SU-DHL-6 (cell line): ENCODE data around the gene ARHGEF19.

ENCODE experiments used
- H2AFZ ChIP-seq: fragments of 200-600 bp; sonication (generic); 2 replicates; pipeline ENCODE4 v1.6.1; 2014; ENCODE audit warnings: low read depth, mild to moderate bottlenecking, moderate library complexity, mixed read lengths, antibody characterized with exemption, low read length; ENCODE audit not compliant: severe bottlenecking
- H3F3A ChIP-seq: fragments of 200-600 bp; shearing (Covaris generic); 2 replicates; pipeline ENCODE4 v1.6.0; 2016; ENCODE audit warnings: antibody characterized with exemption, mild to moderate bottlenecking; ENCODE audit not compliant: insufficient read depth
- H3K27ac ChIP-seq: fragments of 200-600 bp; sonication (generic); 2 replicates; pipeline ENCODE4 v1.5.1; 2016; ENCODE audit warnings: low read depth, mild to moderate bottlenecking, low read length, moderate library complexity, mixed read lengths
- H3K27me3 ChIP-seq: fragments of 200-600 bp; sonication (generic), shearing (Covaris generic); 2 replicates; pipeline ENCODE4 v1.6.0; 2014; ENCODE audit warnings: mild to moderate bottlenecking, low read length
- H3K36me3 ChIP-seq: fragments of 200-600 bp; sonication (generic); 2 replicates; pipeline ENCODE4 v1.6.1; 2014; ENCODE audit warnings: mild to moderate bottlenecking, low read length, mixed read lengths
- H3K4me2 ChIP-seq: fragments of 300-600, 200-600 bp; shearing (Covaris generic), sonication (generic); 2 replicates; pipeline ENCODE4 v1.6.0; 2014; ENCODE audit warnings: low read length, low read depth, mild to moderate bottlenecking; ENCODE audit not compliant: poor library complexity, severe bottlenecking
- H3K4me3 ChIP-seq: fragments of 200-600 bp; sonication (generic); 2 replicates; pipeline ENCODE4 v1.5.1; 2014; ENCODE audit warnings: antibody characterized with exemption, low read length, mild to moderate bottlenecking, mixed read lengths; ENCODE audit not compliant: insufficient read depth, poor library complexity, severe bottlenecking
- H3K79me2 ChIP-seq: fragments of 200-600 bp; sonication (generic); 2 replicates; pipeline ENCODE4 v1.6.1; 2014; ENCODE audit warnings: mild to moderate bottlenecking, low read length, moderate library complexity; ENCODE audit not compliant: insufficient read depth
- H3K9ac ChIP-seq: fragments of 200-600 bp; sonication (generic); 2 replicates; pipeline ENCODE4 v1.7.0; 2014; ENCODE audit warnings: mild to moderate bottlenecking, low read length
- H3K9me2 ChIP-seq: fragments of 200-600 bp; sonication (generic); replicated peaks from 2 replicates; pipeline ENCODE4 v1.6.1; 2014; ENCODE audit warnings: low read length; ENCODE audit not compliant: insufficient read depth
- H3K9me3 ChIP-seq: fragments of 200-600 bp; sonication (generic); 2 replicates; pipeline ENCODE4 v1.6.1; 2014; ENCODE audit warnings: low read length, mixed read lengths; ENCODE audit not compliant: insufficient read depth
- H4K20me1 ChIP-seq: fragments of 200-600 bp; sonication (generic); 2 replicates; pipeline ENCODE4 v1.6.1; 2014; ENCODE audit warnings: low read depth, mild to moderate bottlenecking, antibody characterized with exemption, low read length, moderate library complexity, mixed read lengths
- EZH2phosphoT487 ChIP-seq: fragments of 200-600 bp; sonication (generic), shearing (Covaris generic); conservative IDR thresholded peaks from 2 replicates; pipeline ENCODE4 v1.6.1; 2018; ENCODE audit warnings: mild to moderate bottlenecking, antibody characterized with exemption, low read length, moderate library complexity, mixed read lengths
- TF ChIP-seq, protein P1 (sequence below): fragments of 200-600 bp; sonication (generic); IDR thresholded peaks from one replicate; pipeline ENCODE4 v1.5.1; 2017; ENCODE audit warnings: antibody characterized with exemption, mild to moderate bottlenecking, low read length, moderate library complexity; ENCODE audit not compliant: insufficient read depth, poor library complexity, severe bottlenecking

ARHGEF19 gene

DNA sequence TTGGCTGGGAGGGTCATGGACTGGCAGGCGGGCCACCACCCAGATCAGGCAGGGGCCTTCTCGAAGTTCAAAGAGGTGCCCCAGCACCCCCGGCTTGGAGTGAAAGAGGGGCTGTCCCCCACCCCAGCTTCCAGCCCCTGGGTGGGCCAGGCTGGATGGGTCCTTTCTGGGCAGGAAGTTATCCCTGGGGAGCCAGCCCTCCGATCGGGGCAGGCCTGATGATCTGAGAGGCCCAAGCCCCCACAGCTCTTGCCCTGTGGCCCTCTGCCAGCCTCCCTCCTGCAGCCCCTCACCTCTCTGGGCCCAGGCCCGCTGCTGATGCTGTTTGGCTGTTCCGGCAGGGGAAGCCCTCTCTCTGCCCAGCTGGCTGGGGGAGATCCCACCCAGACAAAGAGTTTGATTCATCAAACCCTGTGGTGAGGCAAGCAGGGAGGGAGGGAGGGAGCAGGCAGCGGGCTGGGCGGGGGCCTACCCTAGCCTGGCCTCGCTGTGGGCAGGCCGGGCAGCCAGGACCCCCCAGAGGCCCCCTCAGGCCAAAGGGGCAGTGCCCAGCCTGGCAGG, 2.5 kb downstream of the ARHGEF19 start:
- H3K4me3 ChIP-seq, result no peak overlapping the region
- H3F3A ChIP-seq, result no peaks in the 10 kb centered on the region
- no peak overlapping the region for H3K9ac ChIP-seq
- H3K27ac ChIP-seq, result no peak overlapping the region
- no peaks in the 10 kb centered on the region for H3K79me2 ChIP-seq
- H2AFZ ChIP-seq, result no peak overlapping the region
- no peaks in the 10 kb centered on the region for H3K9me3 ChIP-seq
- no peak for TF ChIP-seq EZH2phosphoT487
- TF ChIP-seq, protein P1, sequence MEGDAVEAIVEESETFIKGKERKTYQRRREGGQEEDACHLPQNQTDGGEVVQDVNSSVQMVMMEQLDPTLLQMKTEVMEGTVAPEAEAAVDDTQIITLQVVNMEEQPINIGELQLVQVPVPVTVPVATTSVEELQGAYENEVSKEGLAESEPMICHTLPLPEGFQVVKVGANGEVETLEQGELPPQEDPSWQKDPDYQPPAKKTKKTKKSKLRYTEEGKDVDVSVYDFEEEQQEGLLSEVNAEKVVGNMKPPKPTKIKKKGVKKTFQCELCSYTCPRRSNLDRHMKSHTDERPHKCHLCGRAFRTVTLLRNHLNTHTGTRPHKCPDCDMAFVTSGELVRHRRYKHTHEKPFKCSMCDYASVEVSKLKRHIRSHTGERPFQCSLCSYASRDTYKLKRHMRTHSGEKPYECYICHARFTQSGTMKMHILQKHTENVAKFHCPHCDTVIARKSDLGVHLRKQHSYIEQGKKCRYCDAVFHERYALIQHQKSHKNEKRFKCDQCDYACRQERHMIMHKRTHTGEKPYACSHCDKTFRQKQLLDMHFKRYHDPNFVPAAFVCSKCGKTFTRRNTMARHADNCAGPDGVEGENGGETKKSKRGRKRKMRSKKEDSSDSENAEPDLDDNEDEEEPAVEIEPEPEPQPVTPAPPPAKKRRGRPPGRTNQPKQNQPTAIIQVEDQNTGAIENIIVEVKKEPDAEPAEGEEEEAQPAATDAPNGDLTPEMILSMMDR, result no peak
- H4K20me1 ChIP-seq, result no peaks in the 10 kb centered on the region
- H3K27me3 ChIP-seq, result no peaks in the 10 kb centered on the region
- no peak overlapping the region for H3K4me2 ChIP-seq
- no peaks in the 10 kb centered on the region for H3K36me3 ChIP-seq
- no peaks in the 10 kb centered on the region for H3K9me2 ChIP-seq

DNA sequence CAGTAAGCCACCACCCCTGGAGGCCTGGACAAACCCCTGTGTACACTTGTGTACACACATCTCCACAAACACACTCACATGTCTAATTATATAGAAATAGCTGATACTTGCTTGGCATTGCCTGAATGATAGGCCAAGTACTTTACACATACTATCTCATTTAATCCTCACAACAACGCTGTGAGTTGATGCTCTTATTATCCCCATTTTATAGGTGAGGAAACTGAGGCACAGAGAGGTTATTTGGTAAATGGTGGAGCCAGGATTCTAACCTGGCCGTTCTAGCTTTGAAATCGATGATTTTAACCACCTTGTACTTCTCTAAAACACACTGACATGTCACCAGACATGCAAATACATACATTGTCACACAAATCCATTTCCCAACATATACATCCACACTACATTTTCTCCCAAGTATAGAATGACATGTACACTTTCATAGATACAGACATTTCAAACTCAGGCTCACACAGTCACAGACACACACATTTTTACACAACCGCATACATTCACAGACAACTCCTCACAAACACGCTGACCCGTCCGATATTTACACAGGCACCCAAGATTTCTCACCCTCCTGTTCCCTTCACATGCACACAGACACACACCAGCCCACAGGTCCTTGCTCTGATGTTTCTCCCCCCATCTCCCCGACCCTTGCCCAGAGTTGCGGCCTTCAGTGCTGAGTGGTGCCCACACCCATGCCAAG, 3.2 kb downstream of the ARHGEF19 start:
- Histone ChIP-seq H3K9me3 (no peaks in the 10 kb centered on the region), H2AFZ (no peak overlapping the region), H3F3A (no peaks in the 10 kb centered on the region), H3K27me3 (no peaks in the 10 kb centered on the region), H4K20me1 (no peaks in the 10 kb centered on the region), H3K9me2 (no peaks in the 10 kb centered on the region), H3K36me3 (no peaks in the 10 kb centered on the region), H3K4me3 (no peak overlapping the region), H3K9ac (no peak overlapping the region), H3K79me2 (no peaks in the 10 kb centered on the region), H3K4me2 (no peak overlapping the region), H3K27ac (no peak overlapping the region)
- TF ChIP-seq EZH2phosphoT487, result no peak

DNA sequence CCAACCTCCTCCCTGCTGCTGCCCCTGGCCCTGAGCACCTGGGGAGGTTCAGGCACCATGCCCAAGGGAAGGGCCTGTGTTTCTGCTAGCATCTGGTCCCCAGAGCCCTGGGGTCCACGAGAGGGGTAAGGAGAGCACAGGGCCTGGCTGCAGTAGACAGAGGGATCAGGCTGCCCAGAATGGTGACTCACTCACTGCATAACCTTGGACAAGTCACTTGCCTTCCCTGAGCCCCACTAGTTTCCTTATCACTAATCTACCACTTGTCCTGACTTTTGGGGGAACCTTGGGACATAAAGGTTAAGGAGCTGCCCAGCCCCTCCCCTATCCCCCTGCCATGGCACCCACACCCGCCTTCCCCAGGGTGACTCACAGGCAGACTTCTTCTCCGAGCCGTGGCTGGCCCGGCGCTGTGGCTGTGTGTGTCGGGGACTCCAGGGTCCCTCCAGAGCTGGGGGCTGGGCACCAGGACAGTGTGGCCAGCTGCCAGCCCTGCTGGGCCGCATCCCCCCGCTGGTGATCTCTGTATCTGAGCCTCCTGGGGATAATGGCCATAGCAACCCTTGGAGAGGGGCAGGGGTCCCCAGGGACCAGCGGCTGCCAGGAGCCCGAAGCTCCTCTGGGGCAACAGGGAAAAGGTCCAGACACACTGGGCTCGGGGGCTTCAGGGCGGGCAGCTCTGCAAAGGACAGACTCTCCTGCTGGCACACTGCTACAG, 4.0 kb downstream of the ARHGEF19 start:
- Histone ChIP-seq H3K9me2 (no peaks in the 10 kb centered on the region), H3K36me3 (no peaks in the 10 kb centered on the region), H3K4me3 (no peak overlapping the region), H2AFZ (no peak overlapping the region), H3K27ac (no peak overlapping the region), H3K4me2 (no peak overlapping the region), H3K27me3 (no peaks in the 10 kb centered on the region), H3K9me3 (no peaks in the 10 kb centered on the region), H3K79me2 (no peaks in the 10 kb centered on the region), H4K20me1 (no peaks in the 10 kb centered on the region), H3F3A (no peaks in the 10 kb centered on the region), H3K9ac (no peak overlapping the region)
- TF ChIP-seq EZH2phosphoT487, result no peak
- TF ChIP-seq, protein P1, result no peak
